Activated T-cell treated with anti-CD3 and anti-CD28 coated beads, Interleukin-2, amount 50 U/mL, for 48 hours (primary cell): Measurements from ENCODE around the gene OXT.

Experiments
- DNase-seq, 2 experiments: peaks; one replicate each; pipeline ENCODE4 v3.0.0-alpha.2; 2020

The OXT gene

GRCh38 chr20:3088031-3088430 lies 16.6 kb downstream of the OXT start:
- DNase-seq = no peak

GRCh38 chr20:3090565-3090964 lies 19.1 kb downstream of the OXT start:
- no peak for DNase-seq

GRCh38 chr20:3092611-3093379 lies 21.4 kb downstream of the OXT start:
- peak; percentile 59 to 69 for DNase-seq

- DNase-seq = peak in 1 of 2 experiments; percentile 46
Observed at GRCh38 chr20:3093861-3094361, 22.5 kb downstream of the OXT start.

GRCh38 chr20:3094848-3095629 lies 23.6 kb downstream of the OXT start:
- no peak for DNase-seq

- DNase-seq = no peak
Observed at GRCh38 chr20:3100480-3100879, 29.1 kb downstream of the OXT start.

- no peak for DNase-seq
Observed at GRCh38 chr20:3101251-3101650, 29.8 kb downstream of the OXT start.

- DNase-seq = peak; percentile 83 to 84
Observed at GRCh38 chr20:3101737-3102574, 30.5 kb downstream of the OXT start.

- no peak for DNase-seq
Observed at GRCh38 chr20:3102575-3103368, 31.4 kb downstream of the OXT start.

GRCh38 chr20:3103369-3104032 lies 32.1 kb downstream of the OXT start:
- no peak for DNase-seq

GRCh38 chr20:3105256-3106137 lies 34.1 kb downstream of the OXT start:
- DNase-seq = no peak

GRCh38 chr20:3106185-3106584 lies 34.8 kb downstream of the OXT start:
- no peak for DNase-seq

GRCh38 chr20:3106658-3107463 lies 35.4 kb downstream of the OXT start:
- no peak for DNase-seq

- no peak for DNase-seq
Observed at GRCh38 chr20:3107464-3108025, 36.1 kb downstream of the OXT start.

GRCh38 chr20:3109350-3110302 lies 38.2 kb downstream of the OXT start:
- DNase-seq = no peak

GRCh38 chr20:3111507-3111906 lies 40.1 kb downstream of the OXT start:
- no peak for DNase-seq

GRCh38 chr20:3111995-3112394 lies 40.6 kb downstream of the OXT start:
- no peak for DNase-seq
